AG10803 (cell line): ENCODE data around the gene PLXNA2.

Source experiments
- DNase-seq: peaks from one replicate; pipeline ENCODE4 v3.0.0; 2010; ENCODE audit warnings: low read depth
- H3K4me3 ChIP-seq: 2 replicates; pipeline ENCODE4 v1.5.1; 2011; ENCODE audit warnings: mild to moderate bottlenecking, low read length, control low read depth
- TF ChIP-seq, protein P1 (sequence below): conservative IDR thresholded peaks from 2 replicates; pipeline ENCODE4 v1.5.1; 2011; ENCODE audit warnings: mild to moderate bottlenecking, low read length, control low read depth, inconsistent platforms

PLXNA2 gene

DNA sequence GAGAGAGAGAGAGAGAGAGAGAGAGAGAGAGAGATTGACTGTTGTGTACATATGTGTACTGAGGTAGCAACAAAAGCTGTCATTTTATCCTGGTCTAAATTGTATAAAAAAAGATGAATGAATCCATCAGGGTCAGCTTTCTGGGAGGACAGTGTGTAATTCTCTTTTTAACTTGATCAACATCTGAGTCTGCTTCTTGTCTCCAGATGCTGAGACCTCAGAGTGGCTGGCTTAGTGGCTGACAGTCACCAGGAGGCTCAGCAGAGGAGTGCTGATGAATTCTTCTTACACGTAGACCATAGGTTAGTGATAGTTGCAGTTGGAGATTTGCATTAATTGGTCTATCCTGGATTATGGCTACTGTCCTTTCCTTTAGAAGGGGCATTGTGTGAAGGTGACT lies 28.5 kb upstream of the PLXNA2 start:
- TF ChIP-seq, protein P1, sequence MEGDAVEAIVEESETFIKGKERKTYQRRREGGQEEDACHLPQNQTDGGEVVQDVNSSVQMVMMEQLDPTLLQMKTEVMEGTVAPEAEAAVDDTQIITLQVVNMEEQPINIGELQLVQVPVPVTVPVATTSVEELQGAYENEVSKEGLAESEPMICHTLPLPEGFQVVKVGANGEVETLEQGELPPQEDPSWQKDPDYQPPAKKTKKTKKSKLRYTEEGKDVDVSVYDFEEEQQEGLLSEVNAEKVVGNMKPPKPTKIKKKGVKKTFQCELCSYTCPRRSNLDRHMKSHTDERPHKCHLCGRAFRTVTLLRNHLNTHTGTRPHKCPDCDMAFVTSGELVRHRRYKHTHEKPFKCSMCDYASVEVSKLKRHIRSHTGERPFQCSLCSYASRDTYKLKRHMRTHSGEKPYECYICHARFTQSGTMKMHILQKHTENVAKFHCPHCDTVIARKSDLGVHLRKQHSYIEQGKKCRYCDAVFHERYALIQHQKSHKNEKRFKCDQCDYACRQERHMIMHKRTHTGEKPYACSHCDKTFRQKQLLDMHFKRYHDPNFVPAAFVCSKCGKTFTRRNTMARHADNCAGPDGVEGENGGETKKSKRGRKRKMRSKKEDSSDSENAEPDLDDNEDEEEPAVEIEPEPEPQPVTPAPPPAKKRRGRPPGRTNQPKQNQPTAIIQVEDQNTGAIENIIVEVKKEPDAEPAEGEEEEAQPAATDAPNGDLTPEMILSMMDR = no peak
- no peak for DNase-seq
- no peak overlapping the region for H3K4me3 ChIP-seq

DNA sequence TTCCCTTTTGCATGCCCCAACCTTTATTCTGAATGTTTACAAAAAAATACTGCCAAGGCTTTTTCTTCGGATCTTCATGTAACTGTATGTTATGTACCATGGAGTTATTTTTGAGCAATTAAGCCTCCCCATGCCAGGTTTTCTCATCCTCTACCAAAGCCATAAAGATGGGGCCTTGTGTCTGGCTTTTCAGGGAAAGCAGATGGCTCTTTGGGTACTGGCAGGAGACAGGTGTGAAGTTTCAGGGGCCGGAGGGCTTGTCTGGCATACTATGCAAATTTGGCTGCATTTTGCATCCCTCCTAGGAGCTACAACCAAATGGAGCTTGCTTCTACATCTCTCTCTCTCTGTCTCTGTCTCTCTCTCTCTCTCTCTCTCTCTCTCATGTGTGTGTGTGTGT lies 28.1 kb upstream of the PLXNA2 start:
- H3K4me3 ChIP-seq = no peak overlapping the region
- no peak for DNase-seq
- TF ChIP-seq, protein P1 = no peak

DNA sequence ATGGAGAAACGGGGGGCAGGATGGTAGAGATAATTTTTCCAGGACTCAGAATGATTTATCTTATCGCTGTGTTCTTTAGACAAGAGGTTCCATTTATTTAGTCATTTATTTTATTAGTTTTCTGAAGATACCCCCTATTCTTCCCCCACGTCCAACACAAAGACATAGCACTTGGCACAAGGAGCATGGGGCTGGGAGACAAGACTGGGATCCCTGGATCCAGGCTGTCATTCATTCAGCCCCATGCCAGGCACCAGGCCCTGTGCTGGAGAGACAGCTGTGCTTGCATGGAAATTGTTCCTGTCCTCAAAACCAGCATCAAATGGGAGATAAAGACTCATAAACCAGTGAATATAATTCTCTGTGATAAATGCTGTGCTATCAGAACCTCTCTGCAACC lies 27.1 kb upstream of the PLXNA2 start:
- TF ChIP-seq, protein P1 = no peak
- H3K4me3 ChIP-seq = no peak overlapping the region
- DNase-seq = no peak

DNA sequence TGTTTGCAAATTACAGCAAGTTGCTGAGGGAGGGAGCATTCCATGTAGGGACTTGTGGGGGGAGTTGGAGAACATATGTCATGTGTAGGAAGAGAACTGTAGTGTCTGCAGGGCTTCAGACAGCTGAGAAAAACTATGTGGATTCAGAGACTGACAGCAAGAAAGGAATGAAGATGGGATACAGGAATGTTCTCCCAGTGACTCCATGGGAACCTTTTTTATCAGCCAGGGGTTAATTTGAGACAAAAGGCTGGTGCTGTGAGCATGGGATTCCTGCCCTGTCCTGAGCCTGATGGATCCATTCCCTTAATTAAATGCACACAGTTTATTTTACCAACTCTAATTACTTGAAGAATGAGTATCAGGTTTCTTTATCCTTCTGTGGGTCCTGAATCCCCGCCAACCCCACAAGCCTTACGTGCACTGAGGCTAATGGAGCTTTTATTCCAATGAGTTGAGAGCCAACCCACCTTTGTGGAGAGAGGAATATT lies 26.5 kb upstream of the PLXNA2 start:
- TF ChIP-seq, protein P1 = no peak

DNA sequence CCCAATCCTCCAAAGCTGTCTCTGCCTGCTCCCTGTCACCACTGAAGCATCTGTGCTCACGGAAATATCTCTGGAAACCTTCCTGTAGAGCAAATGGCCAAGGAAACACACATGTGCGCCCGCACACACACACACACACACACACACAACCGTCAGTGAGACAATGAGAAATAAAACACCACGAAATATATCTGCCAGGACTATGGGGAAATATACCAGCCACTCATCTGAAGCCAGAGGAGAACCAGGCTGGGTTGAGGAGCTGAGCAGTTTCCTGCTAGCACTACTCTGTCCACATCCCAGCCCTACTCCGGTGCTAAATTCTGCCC lies 25.1 kb upstream of the PLXNA2 start:
- TF ChIP-seq, protein P1 = no peak
- peak; percentile 49 for DNase-seq
- H3K4me3 ChIP-seq = no peak overlapping the region

More for the DNA sequence above, 26.5 kb upstream of the PLXNA2 start:
- no peak for DNase-seq
- H3K4me3 ChIP-seq = no peak overlapping the region

DNA sequence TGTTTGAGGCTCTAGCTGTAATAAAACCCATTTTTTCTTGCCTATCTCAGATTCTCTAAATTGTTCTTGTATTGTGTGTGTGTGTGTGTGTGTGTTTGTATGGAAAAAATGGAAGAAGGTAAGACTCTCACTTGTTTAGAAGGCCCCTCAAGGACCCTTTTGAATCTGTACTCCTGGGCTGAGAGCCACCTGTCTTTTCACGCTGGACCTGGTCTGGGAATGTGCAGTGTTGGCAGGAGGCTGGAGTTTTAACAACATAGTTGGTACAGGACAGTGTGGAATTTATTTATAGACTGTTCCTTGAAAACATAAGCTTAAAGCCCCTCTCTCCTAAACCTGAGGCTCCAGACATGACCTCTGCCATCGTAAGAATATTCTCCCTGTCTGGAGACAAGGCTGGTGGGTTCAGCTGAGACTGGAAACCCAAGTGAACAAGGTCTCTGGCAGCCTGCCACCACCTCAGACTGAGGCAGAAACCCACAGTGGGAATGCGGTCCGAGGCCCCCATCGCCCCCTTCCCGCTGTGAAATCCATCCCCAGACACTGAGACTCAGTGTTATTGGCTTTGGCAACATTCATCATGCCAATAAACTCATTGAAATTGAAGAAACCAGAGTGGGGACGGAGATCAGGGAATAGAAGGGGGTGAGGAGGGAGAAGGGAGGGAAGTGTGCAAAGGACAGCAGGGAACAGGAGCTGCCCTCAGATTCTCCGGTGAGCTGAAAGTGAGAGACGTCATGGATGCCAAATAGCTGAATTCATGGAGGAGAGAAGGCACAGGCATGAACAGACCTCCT lies 24.6 kb upstream of the PLXNA2 start:
- DNase-seq = no peak
- H3K4me3 ChIP-seq = no peak overlapping the region
- TF ChIP-seq, protein P1 = no peak

DNA sequence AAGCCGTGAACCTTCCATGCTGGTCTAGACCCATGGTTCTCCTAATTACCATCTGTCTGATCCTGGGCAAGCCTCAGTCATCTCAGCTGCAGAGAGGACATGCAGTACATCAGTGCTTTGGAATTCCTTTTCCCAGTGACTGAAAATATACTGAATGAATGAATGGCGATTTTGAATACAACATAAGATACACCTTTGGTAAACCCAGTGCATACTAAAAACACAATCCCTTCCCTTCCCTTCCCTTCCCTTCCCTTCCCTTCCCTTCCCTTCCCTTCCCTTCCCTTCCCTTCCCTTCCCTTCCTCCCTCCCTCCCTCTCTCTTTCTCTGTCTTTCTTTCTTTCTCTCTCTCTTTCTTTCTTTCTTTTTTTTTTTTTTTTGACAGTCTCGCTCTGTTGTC lies 21.3 kb upstream of the PLXNA2 start:
- TF ChIP-seq, protein P1 = no peak
- no peak for DNase-seq
- no peak overlapping the region for H3K4me3 ChIP-seq
